HL-60/S4 treated with phorbol 12-myristate 13-acetate at 8.2 ng/mL for 4 days and 3 days (cell line): ENCODE measurements around the gene TMEM164.

Experiments
- in situ Hi-C: fragments of 300-500 bp; cut with MboI; formaldehyde crosslinking; loops from 2 replicates; pipeline ENCODE4 v1.15.0; 2022; ENCODE audit warnings: low sequenced_read_pairs

The TMEM164 gene

GRCh38 chrX:110183314-110183713 is 180.4 kb downstream of the TMEM164 start:
- in situ Hi-C loops = no loop called here

- in situ Hi-C loops = no loop called here
Measured at GRCh38 chrX:110188701-110189558, 186.0 kb downstream of the TMEM164 start.

- in situ Hi-C loops = no loop called here
Measured at GRCh38 chrX:110192516-110192915, 189.6 kb downstream of the TMEM164 start.

GRCh38 chrX:110194977-110195376 is 192.1 kb downstream of the TMEM164 start:
- in situ Hi-C loops = no loop called here

- in situ Hi-C loops = no loop called here
Measured at GRCh38 chrX:110201799-110202198, 198.9 kb downstream of the TMEM164 start.

GRCh38 chrX:110204986-110205385 is 202.1 kb downstream of the TMEM164 start:
- in situ Hi-C loops = no loop called here

- in situ Hi-C loops = no loop called here
Measured at GRCh38 chrX:110208092-110208491, 205.2 kb downstream of the TMEM164 start.

GRCh38 chrX:110210417-110211139 is 207.7 kb downstream of the TMEM164 start:
- in situ Hi-C loops = no loop called here

- in situ Hi-C loops = no loop called here
Measured at GRCh38 chrX:110211340-110211739, 208.4 kb downstream of the TMEM164 start.

- in situ Hi-C loops = no loop called here
Measured at GRCh38 chrX:110212299-110212698, 209.4 kb downstream of the TMEM164 start.

- in situ Hi-C loops = no loop called here
Measured at GRCh38 chrX:110213183-110213582, 210.3 kb downstream of the TMEM164 start.

- in situ Hi-C loops = no loop called here
Measured at GRCh38 chrX:110214684-110215083, 211.8 kb downstream of the TMEM164 start.

GRCh38 chrX:110215411-110215810 is 212.5 kb downstream of the TMEM164 start:
- in situ Hi-C loops = no loop called here

- in situ Hi-C loops = no loop called here
Measured at GRCh38 chrX:110216027-110216426, 213.1 kb downstream of the TMEM164 start.

GRCh38 chrX:110218591-110218990 is 215.7 kb downstream of the TMEM164 start:
- in situ Hi-C loops = no loop called here

- in situ Hi-C loops = no loop called here
Measured at GRCh38 chrX:110219920-110220319, 217.0 kb downstream of the TMEM164 start.

- in situ Hi-C loops = no loop called here
Measured at GRCh38 chrX:110222497-110223257, 219.8 kb downstream of the TMEM164 start.

GRCh38 chrX:110224926-110225617 is 222.2 kb downstream of the TMEM164 start:
- in situ Hi-C loops = no loop called here

GRCh38 chrX:110226931-110227330 is 224.0 kb downstream of the TMEM164 start:
- in situ Hi-C loops = no loop called here
